B cell (primary cell): ENCODE results near the gene ATAD5. TPM values are rescaled to one million over a fixed set of nuclear protein-coding genes. Genes with fewer than 3 reads are reported as not detected.

Experiments
- ATAC-seq: fragments of 200-7000 bp; cut with Tn5 transposase; one replicate; pipeline ENCODE4 v1.10.0; 2021; ENCODE audit warnings: low read depth, mild to moderate bottlenecking, moderate number of reproducible peaks, moderate library complexity
- CTCF ChIA-PET: fragments of 350-600 bp; sonication (Branson Sonifier 250); formaldehyde crosslinking; loops from one replicate; lab custom pipeline; 2021; ENCODE audit warnings: antibody characterized with exemption, inconsistent platforms; lab: Charles Lee
- POLR2A ChIA-PET: fragments of 350-600 bp; sonication (Branson Sonifier 250); formaldehyde crosslinking; loops from one replicate; lab custom pipeline; 2021; ENCODE audit warnings: antibody characterized with exemption; lab: Charles Lee
- DNase-seq: peaks from one replicate; pipeline ENCODE4 v3.0.0; 2013
- H2AFZ ChIP-seq: 2 replicates; pipeline ENCODE4 v1.6.1; 2012; ENCODE audit warnings: mild to moderate bottlenecking, low read depth, low read length; ENCODE audit not compliant: insufficient read depth, poor library complexity, severe bottlenecking
- H3K27ac ChIP-seq, 2 donors: 1 replicate in 1 of 2; 2 replicates in 1 of 2; pipeline ENCODE4 v1.5.1; 2012 to 2013; ENCODE audit warnings: low read length in 2 of 2, mild to moderate bottlenecking in 2 of 2, moderate library complexity in 1 of 2
- H3K27me3 ChIP-seq, 4 experiments: fragments of 200-600 bp in 1 of 4; sonication (generic) in 1 of 4; replicated peaks in 1 of 4; 1 replicate in 2 of 4; 2 replicates in 2 of 4; pipeline versions ENCODE4 v1.6.1 to v1.7.0; 2013 to 2016; ENCODE audit warnings: low read length in 3 of 4, mild to moderate bottlenecking in 2 of 4, mixed read lengths in 1 of 4, moderate library complexity in 1 of 4; ENCODE audit not compliant: insufficient read depth in 4 of 4, control insufficient read depth in 3 of 4; ENCODE audit errors: control extremely low read depth in 1 of 4
- H3K36me3 ChIP-seq, 2 experiments: replicated peaks in 1 of 2; 1 replicate in 1 of 2; 2 replicates in 1 of 2; pipeline versions ENCODE4 v1.6.1 to v1.7.1; 2013; ENCODE audit warnings: low read length in 1 of 2; ENCODE audit not compliant: insufficient read depth in 2 of 2, control insufficient read depth in 1 of 2; ENCODE audit errors: control extremely low read depth in 1 of 2, extremely low read depth in 1 of 2
- H3K4me1 ChIP-seq, 2 donors: fragments of 200-600 bp in 1 of 2; sonication (generic) in 1 of 2; 1 replicate in 1 of 2; 2 replicates in 1 of 2; pipeline versions ENCODE4 v1.5.1 to v1.6.1; 2013 to 2017; ENCODE audit warnings: low read length in 2 of 2; ENCODE audit not compliant: control insufficient read depth in 2 of 2, insufficient read depth in 2 of 2
- H3K4me2 ChIP-seq: replicated peaks from 2 replicates; pipeline ENCODE3; 2012; ENCODE audit warnings: mild to moderate bottlenecking, low read depth, low read length; ENCODE audit not compliant: poor library complexity, severe bottlenecking
- H3K4me3 ChIP-seq, 5 experiments: fragments of 200-600 bp in 1 of 5; sonication (generic) in 1 of 5; 1 replicate in 3 of 5; 2 replicates in 2 of 5; pipeline versions ENCODE4 v1.5.1 to v1.7.0; 2011 to 2016; ENCODE audit warnings: low read length in 4 of 5, mild to moderate bottlenecking in 4 of 5, low read depth in 2 of 5, control low read depth in 1 of 5, moderate library complexity in 1 of 5; ENCODE audit not compliant: insufficient read depth in 1 of 5; ENCODE audit errors: control extremely low read depth in 1 of 5, extremely low read depth in 1 of 5
- H3K79me2 ChIP-seq: fragments of 200-600 bp; sonication (generic); one replicate; pipeline ENCODE4 v1.6.0; 2016; ENCODE audit warnings: low read length; ENCODE audit not compliant: control insufficient read depth, insufficient read depth
- H3K9ac ChIP-seq: fragments of 200-600 bp; sonication (generic); 2 replicates; pipeline ENCODE4 v1.6.1; 2017; ENCODE audit warnings: mild to moderate bottlenecking, low read length, moderate library complexity
- H3K9me3 ChIP-seq, 3 donors: one replicate each; pipeline versions ENCODE4 v1.6.1 to v1.7.1; 2013; ENCODE audit warnings: low read length in 2 of 3; ENCODE audit not compliant: control insufficient read depth in 2 of 3, insufficient read depth in 1 of 3; ENCODE audit errors: control extremely low read depth in 1 of 3
- H4K20me1 ChIP-seq: 2 replicates; pipeline ENCODE4 v1.6.0; 2012; ENCODE audit warnings: mild to moderate bottlenecking, low read length; ENCODE audit not compliant: insufficient read depth, control insufficient read depth, poor library complexity, severe bottlenecking
- H3K27ac Mint-ChIP-seq: one replicate; pipeline ENCODE4 v1.8.0; 2021; ENCODE audit warnings: mixed read lengths
- H3K27me3 Mint-ChIP-seq: one replicate; pipeline ENCODE4 v1.8.0; 2021; ENCODE audit warnings: mixed read lengths
- H3K4me1 Mint-ChIP-seq: one replicate; pipeline ENCODE4 v1.8.0; 2021; ENCODE audit warnings: mixed read lengths
- H3K4me3 Mint-ChIP-seq: one replicate; pipeline ENCODE4 v1.8.0; 2021; ENCODE audit warnings: mixed read lengths
- H3K9me3 Mint-ChIP-seq: one replicate; pipeline ENCODE4 v1.8.0; 2022; ENCODE audit warnings: mixed read lengths; ENCODE audit not compliant: insufficient read depth
- EZH2 ChIP-seq: IDR thresholded peaks from 2 replicates; pipeline ENCODE4 v1.6.1; 2012; ENCODE audit warnings: borderline replicate concordance, low read depth, mild to moderate bottlenecking, moderate library complexity, low read length; ENCODE audit not compliant: insufficient read depth, poor library complexity, severe bottlenecking
- WGBS: methylation state at CpG from one replicate; pipeline ENCODE4 v1.1.5; 2013; ENCODE audit warnings: missing lambda C conversion rate; ENCODE audit not compliant: insufficient coverage; 5-methylcytosine and 5-hydroxymethylcytosine counted together
- intact Hi-C: fragments of 100-400 bp; cut with micrococcal nuclease; formaldehyde crosslinking; loops from one replicate; pipeline ENCODE4 v1.10.0; 2022
- polyA plus RNA-seq: library from polyadenylated mRNA; depleted of rRNA; stranded (reverse); fragments of >200 nt; gene quantifications from 2 replicates; pipeline ENCODE4 v1.2.3, GENCODE V29; 2012
- total RNA-seq, 2 donors: library from RNA; stranded (reverse); fragments of 120-200 nt in 1 of 2; gene quantifications; 1 replicate in 1 of 2; 2 replicates in 1 of 2; pipeline versions ENCODE4 v1.2.3 to v1.2.4, GENCODE V29; 2013 to 2022
- TF ChIP-seq, protein P1 (sequence below): fragments of 200-600 bp; IDR thresholded peaks from one replicate; pipeline ENCODE4 v1.8.0; 2022; ENCODE audit warnings: antibody characterized with exemption, mild to moderate bottlenecking

Gene ATAD5
- total and polyA plus RNA-seq, 2 donors (not counting 1 experiment from before 2014, with no cell fraction given): 1.2 to 7.3 TPM

DNA sequence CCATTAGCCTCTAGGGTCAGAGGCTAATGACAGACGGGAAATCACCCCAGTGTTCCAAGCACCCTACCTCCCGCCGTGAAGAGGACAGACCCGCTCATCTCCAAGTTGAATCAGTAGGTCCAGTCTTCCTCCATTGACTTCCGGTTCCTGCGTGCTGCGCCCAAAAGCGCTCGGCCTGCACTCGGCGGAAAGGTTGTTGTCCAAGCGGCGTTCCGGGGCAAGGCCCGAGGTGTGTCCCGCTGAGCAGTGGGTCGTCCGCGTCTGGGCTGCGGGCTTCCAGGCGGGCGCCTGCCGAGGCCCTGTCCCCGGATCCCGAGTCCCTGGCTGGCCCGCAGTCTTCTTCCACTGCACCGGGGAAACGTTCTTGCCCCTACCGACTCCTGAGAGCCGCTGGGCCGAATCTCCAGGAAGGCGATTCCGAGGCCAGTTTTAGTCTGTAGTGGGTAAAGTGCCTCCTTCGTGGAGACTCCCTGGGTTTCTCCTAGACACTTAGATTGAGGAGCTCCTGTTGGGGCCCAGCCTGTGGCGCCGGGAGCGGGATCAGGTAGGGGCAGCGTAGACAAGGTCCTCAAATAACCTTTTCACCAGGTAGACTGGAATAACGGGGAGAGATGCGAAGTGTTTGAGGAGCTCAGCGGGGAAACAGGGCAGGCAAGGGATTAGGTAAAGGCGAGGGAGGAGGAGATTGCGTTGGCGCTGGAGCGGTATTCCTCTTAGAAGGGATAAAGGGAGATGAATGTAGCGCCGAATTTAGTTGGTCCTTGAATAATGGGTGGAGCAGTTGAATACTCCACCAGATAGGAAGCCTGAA is 74.5 kb downstream of the ATAD5 start, which contains the start of gene TEFM:
Gene TEFM, minus strand, starts transcription at position 138 of the 811 bp plus-strand sequence. Its CDS starts 40 bp downstream, at position 98.
- Mint-ChIP-seq H3K27ac (peak within 1 kb of the TSS; percentile 92), H3K9me3 (no peaks in the 10 kb centered on the region), H3K4me1 (peaks cover 36% of the 10 kb centered on the region), H3K4me3 (peak within 1 kb of the TSS; percentile 95), H3K27me3 (no peaks in the 10 kb centered on the region)
- H3K27me3 ChIP-seq: no peaks in the 10 kb centered on the region
- peaks cover 47% of the 10 kb centered on the region for H3K79me2 ChIP-seq
- ChIA-PET CTCF (interaction anchor here (1.1 kb wide), 1 partner anchor 64 kb away, joined by 4 read pairs; the partner anchor contains the start of gene RNF135), POLR2A (interaction anchor here (0.6 to 1.0 kb wide), 3 partner anchors 15 to 980 kb away, joined by 3 to 5 read pairs (median 4); partner anchors contain the start of gene CRLF3)
- H3K4me1 ChIP-seq: peaks cover 21 to 33% of the 10 kb centered on the region in 2 donors
- H3K4me3 ChIP-seq: peak within 1 kb of the TSS; percentile 67 to 92 (median 88)
- peak within 1 kb of the TSS; percentile 93 for H3K4me2 ChIP-seq
- peak within 1 kb of the TSS; percentile 96 for H3K9ac ChIP-seq
- under 1% methylated on average over 45 of the region's 47 CpGs for WGBS
- H4K20me1 ChIP-seq: peaks cover 1% of the 10 kb centered on the region
- H3K36me3 ChIP-seq: peaks cover 7 to 9% of the 10 kb centered on the region in 2 experiments
- DNase-seq (peak; percentile 92), ATAC-seq (peak; percentile 96)
- peak within 1 kb of the TSS; percentile 99 for H2AFZ ChIP-seq
- TF ChIP-seq, protein P1, sequence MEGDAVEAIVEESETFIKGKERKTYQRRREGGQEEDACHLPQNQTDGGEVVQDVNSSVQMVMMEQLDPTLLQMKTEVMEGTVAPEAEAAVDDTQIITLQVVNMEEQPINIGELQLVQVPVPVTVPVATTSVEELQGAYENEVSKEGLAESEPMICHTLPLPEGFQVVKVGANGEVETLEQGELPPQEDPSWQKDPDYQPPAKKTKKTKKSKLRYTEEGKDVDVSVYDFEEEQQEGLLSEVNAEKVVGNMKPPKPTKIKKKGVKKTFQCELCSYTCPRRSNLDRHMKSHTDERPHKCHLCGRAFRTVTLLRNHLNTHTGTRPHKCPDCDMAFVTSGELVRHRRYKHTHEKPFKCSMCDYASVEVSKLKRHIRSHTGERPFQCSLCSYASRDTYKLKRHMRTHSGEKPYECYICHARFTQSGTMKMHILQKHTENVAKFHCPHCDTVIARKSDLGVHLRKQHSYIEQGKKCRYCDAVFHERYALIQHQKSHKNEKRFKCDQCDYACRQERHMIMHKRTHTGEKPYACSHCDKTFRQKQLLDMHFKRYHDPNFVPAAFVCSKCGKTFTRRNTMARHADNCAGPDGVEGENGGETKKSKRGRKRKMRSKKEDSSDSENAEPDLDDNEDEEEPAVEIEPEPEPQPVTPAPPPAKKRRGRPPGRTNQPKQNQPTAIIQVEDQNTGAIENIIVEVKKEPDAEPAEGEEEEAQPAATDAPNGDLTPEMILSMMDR: no peak
- TF ChIP-seq EZH2: no peak
- intact Hi-C loops: loop anchor here (1.0 to 2.0 kb wide), 4 partner anchors 52 to 103 kb away; partner anchors contain the start of gene RNF135
- peaks cover 0 to 1% (median 0%) of the 10 kb centered on the region in 3 donors for H3K9me3 ChIP-seq
- H3K27ac ChIP-seq: peak within 1 kb of the TSS; percentile 78 to 88
